H54 (cell line): ENCODE results near the gene VAMP1.

Experiments
- DNase-seq: peaks from one replicate; pipeline ENCODE4 v3.0.0; 2011; ENCODE audit warnings: low spot score, mixed read lengths; ENCODE audit not compliant: insufficient read length
- FAIRE-seq: peaks from 3 replicates; lab custom pipeline; 2011; peaks lifted over from hg19 to GRCh38; lab: Jason Lieb, UNC
- POLR2A ChIP-seq: IDR thresholded peaks from 2 replicates; pipeline ENCODE4 v1.6.1; 2011; ENCODE audit warnings: low read depth, mild to moderate bottlenecking, low read length

Gene VAMP1

DNA sequence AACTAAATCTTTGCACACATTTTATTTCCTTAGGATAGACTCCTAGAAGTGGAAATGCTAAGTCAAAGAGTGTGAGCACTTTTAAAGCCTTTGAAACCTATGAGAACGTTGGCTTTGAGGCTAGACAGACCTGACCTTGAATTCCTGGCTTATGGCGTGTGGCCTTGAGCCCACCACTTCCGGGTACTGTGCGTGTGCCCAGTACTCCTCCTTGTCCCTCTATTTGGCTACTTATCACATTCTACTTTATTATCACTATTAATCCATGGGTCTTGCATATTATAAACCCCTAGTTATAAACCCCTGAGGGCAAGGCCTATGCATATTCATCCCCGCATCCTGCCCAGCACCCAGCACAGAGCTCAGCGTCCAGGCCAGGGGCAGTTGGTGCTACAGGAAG, 51.7 kb downstream of the VAMP1 start:
- no peak for FAIRE-seq
- TF ChIP-seq POLR2A, result no peak
- DNase-seq, result no peak

DNA sequence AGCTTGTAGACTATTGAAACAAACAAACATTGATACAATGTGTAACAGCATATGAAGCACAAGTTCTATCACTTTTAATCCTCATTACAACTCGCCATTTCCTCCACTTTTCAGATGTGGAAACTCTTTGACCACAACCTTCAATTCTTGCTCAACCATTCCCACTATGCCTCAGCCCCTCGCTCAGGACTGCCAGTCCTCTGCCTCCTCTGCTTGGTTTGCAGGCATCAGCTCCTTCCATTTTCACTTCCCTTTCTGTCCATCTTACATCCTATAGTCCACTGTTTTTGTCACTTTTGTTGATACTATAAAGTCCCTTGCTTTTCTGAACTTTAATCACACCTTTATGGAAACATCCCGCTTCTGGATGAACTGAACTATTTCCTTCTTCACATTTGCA, 53.9 kb downstream of the VAMP1 start:
- FAIRE-seq, result no peak
- TF ChIP-seq POLR2A, result no peak
- DNase-seq, result no peak
